Inflammatory macrophage treated with lipopolysaccharide for 1 hour (primary cell): Measurements from ENCODE around the gene CWF19L2.
"Not testable (repeated sequence)": the region's sequence is repeated elsewhere in the genome, so short reads cannot be mapped to it uniquely, and the experiment has no call there.

Experiments
- DNase-seq, 2 donors: peaks; one replicate each; pipeline ENCODE4 v3.0.0-alpha.2; 2020 to 2022

Gene CWF19L2

DNA sequence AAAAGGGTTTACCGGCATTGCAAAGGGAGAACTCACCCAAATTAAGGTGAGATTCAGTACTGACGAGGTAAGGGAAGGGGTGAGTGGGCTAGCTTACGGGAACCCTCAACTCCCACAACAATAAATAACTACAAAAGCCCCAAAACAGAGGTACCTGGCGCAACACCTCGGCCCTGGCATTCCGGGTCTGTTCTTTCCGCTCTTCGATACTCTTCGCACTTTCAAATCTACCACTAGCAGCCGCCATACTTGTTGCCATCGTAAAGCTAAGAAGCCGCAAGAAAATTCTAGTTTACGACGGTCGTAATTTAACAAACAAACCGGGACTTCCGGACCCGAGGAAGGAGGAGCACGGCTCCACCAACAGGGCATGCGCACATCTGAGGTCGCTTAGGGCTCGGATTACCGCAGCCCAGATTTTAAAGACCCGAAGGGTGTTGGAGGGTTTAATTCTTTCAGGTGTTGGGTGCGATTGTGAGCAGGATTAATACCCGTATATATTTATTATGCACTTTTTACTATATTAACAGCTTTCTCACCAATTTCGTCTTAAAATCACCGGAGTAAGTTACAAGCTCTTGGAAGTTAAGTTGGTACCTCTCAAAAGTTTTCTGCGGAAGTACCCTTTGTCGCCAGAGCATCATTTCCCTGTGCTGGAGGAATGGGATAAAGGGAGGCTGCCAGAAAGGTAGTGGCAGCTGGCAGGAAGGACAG lies at the start of gene CWF19L2:
TSS of gene CWF19L2 (minus strand) at position 268 of the 714 bp plus-strand sequence. CDS start at position 259, 9 bp downstream.
- peak; percentile 93 to 95 for DNase-seq

DNA sequence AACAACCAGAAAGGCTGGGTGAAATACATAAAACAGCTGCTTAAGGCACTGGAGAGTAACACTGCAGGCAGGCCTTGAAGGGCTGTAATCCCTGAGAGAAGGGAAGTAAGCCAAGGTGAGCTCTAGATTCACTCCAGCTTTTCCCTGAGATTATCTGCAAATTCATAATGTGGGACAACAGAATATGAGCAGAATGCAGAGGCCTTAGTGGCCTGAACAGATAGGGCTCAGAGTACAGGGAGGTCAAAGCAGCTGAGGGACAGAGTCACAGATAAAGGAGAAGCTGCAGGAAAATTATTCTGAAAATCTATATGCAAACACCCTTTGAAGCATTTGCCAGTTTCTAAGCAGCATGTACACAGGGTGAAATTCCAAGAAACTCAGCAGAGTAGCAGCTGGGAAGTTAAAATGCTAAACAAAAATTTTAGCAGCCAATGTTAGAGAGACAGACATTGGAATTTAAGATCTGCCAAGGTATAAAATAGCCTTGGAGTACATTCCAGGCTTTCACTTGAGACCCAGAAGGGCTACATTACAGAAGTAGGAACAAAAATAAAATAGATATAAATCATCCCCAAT lies 48.1 kb upstream of the CWF19L2 start:
- DNase-seq, result no peak

DNA sequence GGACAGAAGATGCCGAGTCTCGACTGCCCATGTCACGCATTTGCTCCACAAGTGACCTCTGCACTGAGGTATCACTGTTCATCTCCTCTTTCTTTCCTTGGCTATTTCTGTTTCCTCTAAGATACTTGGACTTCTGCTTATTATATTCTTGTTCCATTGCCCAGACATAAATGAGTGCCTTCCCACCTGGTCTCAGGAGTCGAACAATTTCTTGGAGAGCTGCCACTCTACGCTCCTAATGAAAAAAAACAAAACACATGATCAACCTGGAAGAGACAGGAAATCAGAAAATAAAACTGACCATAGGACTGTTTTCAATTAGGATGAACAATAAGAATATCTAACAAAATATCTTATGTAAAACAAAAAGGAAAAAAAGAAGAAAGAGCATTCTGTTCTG lies 47.4 kb upstream of the CWF19L2 start:
- DNase-seq, result no peak

DNA sequence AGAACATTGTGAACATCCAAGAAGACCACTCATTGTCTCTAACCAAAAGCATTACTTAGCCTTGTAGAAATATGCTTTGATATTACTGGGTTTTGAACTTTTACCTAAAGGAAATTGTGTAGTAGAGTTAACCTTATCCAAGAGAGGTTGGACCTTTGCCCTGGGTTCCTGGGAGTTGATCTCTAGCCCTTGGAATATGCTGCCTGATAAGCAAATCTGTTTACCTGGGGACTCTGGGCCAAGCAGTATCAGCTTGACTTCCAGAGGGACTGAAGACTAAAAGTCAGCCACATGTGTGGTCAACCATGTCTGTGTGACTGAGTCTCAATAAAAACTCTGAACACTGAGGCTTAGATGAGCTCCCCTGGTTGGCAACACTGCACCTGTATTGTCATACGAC lies 44.1 kb upstream of the CWF19L2 start:
- no peak for DNase-seq

DNA sequence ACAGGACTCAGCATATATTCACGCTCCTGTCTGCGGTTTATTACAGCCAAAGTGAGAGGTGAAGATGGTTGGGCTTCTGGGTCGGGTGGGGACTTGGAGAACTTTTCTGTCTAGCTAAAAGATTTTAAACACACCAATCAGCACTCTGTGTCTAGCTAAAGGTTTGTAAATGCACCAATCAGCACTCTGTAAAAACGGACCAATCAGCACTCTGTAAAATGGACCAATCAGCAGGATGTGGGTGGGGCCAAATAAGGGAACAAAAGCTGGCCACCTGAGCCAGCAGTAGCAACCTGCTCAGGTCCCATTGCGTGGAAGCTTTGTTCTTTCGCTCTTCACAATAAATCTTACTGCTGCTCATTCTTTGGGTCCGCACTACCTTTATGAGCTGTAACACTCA lies 39.7 kb upstream of the CWF19L2 start:
- not testable (repeated sequence) for DNase-seq

DNA sequence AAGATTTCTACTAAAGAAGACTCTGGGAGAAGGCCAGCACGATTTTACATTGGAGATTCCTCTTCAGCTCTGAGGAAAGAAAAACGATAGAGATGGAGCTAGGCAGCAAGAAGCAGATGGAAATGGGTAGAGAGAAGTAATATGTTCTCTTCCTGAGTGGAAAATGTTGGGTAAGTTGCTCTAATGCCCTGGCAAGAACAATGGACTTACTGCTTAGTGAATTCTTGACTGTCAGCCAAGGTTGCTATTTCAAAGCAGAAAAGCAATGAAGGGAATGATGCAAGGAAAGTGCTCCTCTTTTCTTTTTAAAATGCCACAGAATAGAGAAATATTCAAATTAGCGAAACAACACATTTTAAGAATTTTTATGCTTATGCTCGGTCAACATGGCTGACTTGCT lies 38.4 kb upstream of the CWF19L2 start:
- DNase-seq, result no peak

DNA sequence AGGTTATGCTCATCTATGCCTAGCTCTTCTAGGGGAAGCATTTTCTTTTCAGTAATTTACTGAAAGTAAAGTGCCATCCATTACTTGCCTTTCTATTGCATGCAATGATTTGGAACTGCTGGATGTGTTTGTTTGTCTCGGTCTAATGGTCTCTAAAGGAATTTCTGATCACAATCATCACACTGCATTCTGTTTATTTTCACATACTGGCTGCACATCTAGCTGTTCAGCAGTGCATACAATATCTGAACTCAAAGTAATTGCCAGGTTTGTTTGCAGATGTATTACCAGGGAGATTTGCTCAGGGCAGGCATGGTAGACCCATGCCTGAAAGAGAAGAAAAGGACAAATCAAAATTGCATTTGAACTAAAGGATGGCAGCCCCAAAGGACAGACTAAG lies 36.4 kb upstream of the CWF19L2 start:
- DNase-seq, result no peak

DNA sequence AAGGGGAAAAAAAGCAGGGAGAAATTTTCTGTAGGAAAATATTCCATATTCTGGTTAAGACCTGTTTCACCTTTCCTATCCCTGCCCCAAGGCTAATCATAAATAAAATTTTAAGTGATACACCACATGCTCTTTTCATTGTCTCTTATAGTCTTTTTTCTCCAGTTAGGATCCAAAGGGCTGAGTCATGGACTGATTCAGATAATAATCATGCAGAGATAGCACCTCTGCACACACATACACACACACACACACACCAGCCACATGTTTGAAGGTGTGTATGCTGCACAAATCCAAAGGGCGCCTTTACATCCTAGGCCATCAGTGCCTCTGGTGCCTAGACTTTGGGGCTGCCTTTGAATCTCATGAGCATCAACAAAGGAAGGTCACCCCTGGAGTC lies 35.5 kb upstream of the CWF19L2 start:
- no peak for DNase-seq

DNA sequence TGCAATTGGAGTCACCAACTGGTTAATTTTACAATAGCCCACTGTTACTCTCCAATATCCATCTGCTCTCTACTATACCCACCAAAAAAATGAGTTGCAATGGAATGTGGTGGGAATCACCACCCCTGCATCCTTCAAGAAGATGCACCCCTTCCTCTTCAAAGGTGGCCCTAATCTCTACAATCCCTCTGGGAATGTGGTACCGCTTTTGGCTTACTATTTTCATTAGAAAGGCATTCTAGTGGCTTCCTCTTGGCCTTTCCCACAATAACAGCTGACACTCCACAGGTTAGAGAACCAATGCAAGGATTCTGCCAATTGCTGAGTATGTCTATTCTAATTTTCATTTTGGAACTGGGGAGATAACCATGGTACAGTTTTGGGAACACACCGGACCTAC lies 33.2 kb upstream of the CWF19L2 start:
- DNase-seq, result no peak

DNA sequence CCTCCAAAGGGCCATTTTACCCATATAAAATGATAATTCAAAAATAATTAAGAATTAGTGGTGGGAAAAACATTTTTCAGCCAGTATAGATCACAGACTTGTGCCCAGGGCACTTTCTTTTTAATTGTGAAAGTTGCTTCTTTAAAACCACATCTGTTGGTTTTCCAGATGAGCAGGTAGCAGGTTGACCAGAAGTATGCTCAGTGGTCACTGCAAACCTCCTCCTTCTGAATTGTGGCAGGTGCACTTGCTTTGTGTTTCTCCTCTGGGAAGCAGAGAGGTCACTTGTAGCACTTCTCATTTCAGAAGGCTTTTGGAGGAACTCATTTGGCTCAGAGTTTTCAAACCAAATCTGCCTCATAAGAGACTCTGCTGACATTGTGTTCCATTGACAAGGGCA lies 24.6 kb upstream of the CWF19L2 start:
- DNase-seq, result no peak

DNA sequence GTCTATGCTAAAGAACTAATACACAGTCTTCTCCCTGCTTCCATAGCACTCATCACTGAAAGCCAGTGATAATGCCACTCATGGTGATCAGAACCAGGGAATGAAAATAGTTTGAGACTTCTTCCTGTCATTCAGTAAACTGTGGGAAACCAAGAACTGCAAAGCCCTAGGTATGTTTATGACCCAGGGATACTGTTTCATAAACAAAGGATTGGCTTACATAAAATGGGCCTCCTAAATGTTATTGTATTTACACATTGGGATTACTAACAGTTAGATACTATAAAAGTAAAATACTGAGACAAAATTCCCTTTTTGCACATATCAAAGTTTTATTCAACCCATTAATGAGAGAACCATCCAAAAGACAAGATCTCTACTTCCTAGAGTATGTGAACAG lies 21.3 kb upstream of the CWF19L2 start:
- DNase-seq, result no peak

DNA sequence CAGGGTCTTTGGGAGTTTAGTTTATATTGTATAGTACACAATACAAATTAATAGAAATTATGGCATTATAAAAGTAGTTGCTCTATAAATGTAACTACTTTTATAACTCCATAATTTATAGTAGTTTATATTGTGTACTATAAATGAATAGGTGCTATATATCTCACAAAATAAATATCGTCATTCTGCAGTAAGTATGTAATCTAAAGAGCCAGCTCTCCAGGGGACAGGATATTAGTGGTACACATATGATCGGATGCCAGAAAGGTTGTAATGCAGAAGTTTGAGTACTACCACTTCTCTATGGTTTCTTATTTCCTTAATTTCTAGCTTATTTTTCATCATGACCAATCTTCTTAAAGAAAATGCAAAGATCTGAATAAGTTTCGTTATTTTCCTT lies 20.2 kb upstream of the CWF19L2 start:
- DNase-seq, result no peak

DNA sequence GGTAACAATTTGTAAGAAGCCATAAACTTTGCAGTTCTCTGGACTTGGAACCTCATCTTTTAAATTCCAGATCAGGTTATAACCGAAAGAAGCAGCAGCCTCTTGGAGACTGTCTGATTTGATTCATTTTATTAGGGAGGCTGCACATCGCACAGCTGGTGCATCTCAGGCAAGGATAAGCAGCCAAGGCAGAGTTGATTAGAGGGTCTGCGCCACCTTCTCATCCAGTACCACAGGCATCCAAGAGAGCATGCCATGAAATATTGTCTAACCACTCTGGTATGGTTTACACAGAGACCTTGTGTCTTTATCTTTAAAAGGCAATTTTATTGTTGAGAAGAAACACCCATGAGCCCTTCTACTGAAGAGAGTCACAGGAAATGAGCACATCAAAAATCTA lies 16.2 kb upstream of the CWF19L2 start:
- DNase-seq, result no peak

DNA sequence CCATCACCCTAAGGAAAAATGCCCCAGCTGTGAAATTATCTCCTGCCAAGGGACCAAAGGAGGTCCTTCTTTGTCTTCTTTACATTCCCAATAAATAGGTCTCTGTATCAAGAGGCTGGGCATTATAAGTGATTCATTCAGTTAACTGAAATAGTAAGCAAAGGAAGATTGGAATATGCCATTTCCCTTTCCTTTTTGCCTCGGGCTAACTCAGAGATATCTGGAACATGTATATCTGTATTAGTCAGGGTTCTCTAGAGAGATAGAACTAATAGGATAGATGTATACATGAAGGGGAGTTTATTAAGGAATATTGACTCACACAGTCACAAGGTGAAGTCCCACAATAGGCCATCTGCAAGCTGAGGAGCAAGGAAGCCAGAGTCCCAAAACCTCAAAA lies 15.3 kb upstream of the CWF19L2 start:
- no peak for DNase-seq

DNA sequence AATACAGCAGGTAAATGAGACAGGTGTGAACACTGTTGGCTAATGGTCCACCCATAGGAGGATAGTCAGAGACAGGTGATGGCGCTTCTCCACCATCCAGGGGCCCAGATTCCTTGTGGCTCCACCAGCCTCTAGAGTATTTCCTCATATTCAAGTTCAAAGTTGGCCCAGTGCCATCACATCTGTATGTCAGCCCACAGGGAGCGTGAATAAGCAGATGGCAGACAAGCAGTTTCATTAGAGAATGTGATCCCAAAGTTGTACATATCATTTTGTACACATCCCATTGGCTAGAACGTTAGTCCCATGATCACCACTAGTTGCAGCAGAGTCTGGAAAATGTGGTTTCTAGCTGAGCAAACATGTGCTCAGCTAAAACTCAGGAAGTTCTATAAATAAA lies 11.0 kb upstream of the CWF19L2 start:
- DNase-seq, result no peak

DNA sequence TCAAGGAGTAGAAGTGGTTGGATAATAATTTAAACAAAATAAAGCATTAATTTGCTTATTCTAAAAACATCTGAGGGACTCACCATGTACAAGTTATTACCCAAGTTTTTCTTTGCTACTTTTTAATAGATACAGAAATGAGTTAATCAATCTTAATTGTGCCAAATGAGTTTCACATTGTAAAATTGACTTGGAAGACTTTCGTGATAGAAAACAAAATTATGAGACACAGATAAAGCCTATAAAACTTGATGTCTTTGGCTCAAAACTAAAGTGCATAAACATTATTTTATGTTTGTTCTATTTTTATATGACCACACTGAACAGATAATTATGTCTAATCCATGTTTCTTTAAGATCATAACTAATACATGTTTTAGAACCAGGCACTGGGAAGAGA lies 10.1 kb upstream of the CWF19L2 start:
- DNase-seq, result no peak

DNA sequence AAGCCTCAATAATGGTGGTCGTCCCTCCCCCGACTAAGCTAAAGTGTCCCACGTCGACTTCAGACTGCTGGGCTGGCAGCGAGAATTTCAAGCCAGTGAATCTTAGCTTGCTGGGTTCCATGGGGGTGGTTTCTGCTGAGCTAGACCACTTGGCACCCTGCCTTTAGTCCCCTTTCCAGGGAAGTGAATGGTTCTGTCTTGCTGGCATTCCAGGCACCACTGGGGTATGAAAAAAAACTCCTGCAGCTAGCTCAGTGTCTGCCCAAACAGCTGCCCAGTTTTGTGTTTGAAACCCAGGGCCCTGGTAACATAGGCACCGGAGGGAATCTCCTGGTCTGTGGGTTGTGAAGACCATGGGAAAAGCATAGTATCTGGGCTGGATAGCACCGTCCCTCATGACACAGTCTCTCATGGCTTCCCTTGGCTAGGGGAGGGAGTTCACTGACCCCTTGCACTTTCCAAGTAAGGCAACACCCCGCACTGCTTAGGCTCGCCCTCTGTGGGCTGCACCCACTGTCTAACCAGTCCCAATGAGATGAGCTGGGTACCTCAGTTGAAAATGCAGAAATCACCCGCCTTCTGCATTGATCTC lies 8.7 kb upstream of the CWF19L2 start:
- not testable (repeated sequence) for DNase-seq

DNA sequence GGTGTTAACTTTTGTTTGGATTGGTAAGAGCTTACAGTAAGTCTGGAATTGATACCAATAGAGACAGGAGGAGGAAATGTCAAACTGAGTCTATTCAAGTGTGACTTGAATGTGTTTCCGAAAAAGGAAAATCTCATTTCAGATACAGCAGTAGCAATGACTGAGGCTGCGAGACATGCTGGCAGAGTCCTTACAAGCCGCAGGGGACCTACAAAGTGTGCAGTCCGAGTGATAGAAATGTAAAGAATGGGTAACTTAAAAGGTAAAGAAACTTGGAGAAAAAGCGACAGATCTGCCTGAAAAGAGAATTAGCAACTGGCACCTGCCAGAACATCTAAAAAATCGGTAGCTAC lies 444 bp downstream of the CWF19L2 start:
- peak in 1 of 2 donors; percentile 12 for DNase-seq

DNA sequence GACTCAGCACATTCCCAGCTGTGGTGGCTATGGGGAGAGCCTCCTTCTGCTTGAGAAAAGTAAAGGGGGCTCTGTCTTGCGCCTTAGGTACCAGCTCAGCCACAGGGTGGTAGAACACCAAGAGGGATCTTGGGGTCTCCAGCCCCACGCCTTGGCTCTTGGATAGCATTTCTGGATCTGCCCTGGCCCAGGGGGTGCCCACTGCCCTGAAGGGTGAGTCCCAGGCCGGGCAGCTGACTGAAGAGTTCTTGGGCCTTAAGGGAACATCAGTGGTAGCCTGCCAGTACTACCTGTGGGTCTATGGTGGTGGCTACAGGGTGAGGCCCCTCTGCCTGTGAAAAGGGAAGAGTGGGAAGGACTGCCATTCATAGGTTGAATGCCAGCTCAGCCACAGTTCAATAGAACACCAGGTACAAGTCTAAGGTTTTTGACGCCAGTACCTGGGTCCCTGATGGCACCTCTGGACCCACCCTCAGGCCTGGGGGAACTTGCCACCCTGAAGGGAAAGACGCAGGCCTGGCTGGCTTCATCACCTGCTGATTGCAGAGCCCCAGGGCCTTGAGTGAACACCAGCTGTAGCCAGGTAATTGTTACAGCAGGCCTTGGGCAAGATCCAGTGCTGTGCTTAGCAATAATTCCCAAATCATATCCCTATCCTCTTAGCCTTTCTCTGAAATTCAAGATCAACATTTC lies 3.9 kb downstream of the CWF19L2 start:
- DNase-seq, result no peak

DNA sequence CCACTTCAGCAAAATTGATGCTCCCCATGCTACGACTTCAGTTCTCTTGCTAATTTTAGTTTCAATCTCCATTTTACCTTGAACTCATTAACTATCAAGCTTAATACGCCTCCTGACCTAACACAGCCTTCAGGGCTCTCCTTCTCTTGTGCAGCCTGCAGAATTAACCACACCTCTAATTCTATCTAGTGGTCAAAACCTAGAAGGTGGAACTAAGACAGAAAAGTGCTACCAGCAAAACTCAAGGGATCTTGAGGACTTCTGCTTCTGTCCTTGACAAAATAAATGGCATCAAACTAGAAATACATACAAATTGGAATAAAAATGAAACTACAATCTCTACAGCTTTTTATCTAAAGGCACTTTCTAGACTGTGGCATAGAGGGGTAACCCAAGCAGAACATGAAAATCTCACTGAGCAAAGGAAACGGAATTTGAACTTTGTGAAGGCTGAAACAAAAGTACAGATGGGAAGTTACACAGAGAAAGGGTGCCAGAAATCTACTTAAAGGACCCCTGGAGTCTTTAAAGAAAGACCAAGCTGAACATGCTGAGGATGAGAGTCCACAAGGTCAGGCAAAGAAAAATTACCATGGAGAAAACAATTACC lies 10.7 kb downstream of the CWF19L2 start:
- DNase-seq, result no peak

DNA sequence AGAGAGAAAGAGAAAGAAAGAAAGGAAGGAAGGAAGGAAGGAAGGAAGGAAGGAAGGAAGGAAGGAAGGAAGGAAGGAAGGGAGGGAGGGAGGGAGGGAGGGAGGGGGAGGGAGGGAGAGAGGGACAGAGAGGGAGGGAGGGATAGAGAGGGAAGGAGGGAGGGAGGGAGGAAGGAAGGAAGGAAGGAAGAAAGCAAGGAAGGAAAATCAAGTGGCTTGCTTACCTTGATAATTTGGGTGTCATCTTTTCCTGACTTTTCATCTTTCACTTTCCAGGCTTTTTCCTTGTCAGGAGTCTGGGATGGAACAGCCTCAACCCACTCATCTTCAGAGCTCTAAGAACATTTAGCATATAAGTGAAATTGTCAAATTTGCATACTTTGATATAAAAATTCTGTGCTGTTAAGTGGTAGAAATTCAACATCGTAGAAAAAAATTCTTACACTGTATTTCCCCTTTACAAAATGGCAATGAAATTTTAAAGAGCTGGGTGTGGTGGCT lies 14.9 kb downstream of the CWF19L2 start:
- no peak for DNase-seq

DNA sequence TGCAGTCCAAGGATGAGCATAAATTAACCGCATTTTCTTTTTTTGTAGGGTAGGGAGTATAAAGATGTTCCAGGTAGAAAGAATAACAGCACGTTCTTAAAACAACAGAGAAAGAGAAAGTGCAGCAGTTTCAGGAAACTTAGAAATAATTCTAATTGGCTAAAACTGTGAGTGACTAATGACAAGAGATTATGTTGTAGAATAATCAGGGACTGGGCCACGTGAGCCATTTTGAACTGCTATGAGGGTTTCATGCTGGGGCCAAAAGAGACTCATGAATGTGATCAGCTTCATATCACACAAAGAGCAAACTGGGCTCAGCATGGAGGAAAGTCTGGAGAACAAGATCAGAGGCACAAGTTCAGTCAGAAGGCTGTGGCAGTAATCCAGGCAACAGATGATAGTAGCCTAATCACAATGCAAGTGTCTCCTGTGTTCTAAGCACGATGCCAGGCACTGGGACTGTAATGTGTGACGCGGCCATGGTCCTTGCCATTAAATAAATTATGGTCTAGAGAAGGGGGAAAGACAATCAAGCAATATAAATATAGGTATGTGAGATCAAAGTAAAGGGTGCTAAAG lies 17.9 kb downstream of the CWF19L2 start:
- DNase-seq, result no peak

DNA sequence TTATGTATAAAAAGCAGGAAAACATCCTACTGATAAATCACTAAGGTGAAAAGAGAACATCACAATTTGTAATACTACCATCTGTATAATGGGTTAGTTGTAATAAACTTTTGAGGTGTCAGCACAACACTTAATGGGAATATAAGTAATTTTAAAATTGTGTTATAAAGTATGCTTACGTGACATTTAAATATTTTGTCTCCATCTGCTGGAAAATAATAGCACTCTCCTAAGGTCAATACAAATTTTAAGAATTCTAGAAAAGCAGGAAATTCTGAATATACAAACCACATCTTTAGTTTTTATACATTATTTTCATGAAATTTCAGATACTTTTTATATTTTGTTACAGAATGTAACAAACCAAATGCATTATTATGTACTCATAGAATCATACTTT lies 19.5 kb downstream of the CWF19L2 start:
- DNase-seq, result no peak
